ENCODE results near the gene FILIP1L. TPM values are rescaled to one million over a fixed set of nuclear protein-coding genes. Genes with fewer than 3 reads are reported as not detected.

Gene FILIP1L
- total RNA-seq, 3 donors from 2014 or later: 19.8 to 23.7 (median 23.3) TPM

DNA sequence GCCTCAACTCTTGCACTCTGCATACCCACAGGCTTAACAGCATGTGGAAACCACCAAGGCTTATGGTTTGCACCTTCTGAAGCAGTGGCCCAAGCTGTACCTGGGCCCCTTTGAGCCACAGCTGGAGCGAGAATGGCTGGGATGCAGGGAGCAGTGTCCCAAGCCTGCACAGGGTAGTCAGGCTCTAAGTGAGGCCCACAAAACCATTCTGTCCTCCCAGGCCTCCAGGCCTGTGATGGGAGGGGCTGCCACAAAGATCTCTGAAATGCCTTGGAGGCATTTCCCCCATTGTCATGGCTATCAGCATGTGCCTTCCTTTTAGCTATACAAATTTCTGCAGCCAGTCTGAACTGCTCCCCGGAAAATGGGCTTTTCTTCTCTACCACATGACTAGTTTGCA, 309.1 kb downstream of the FILIP1L start:
- intact Hi-C loops (cut with DNase I; ENCODE audit: low total_unique reads): no loop called here
- no peak for TF ChIP-seq POLR2A (IDR thresholded peaks at IDR 0.05)
- TF ChIP-seq POLR2AphosphoS5 (IDR thresholded peaks at IDR 0.05): no peak
- peak overlapping the region in 1 of 3 donors; percentile 3 for H3K4me3 ChIP-seq

DNA sequence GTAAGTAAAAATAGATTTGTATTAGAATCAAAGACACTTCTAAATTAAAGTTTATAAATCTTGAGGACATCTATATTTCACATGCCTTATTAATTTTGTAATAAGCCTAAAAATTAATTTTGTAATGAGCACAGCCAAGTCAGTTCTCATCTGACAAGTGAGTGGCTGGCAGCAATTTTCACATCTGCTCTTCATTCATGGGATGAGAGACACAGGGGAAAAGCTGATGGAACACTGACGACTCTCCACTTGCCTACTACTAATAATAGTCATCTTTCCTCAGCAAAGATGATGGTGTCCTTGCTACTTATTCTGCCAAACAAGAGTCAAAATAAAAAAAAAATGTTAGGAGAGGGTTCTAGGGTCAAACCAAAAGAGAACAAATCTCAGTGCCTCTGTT, 311.0 kb downstream of the FILIP1L start:
- Histone ChIP-seq H3K4me3 (no peak overlapping the region), H3K36me3 (no peaks in the 10 kb centered on the region), H3K27ac (no peak overlapping the region), H3K4me1 (no peaks in the 10 kb centered on the region), H3K27me3 (no peaks in the 10 kb centered on the region), H3K9me3 (peaks cover 13 to 17% of the 10 kb centered on the region in 2 donors)
- no peak for DNase-seq (ENCODE audit: low spot score in 2 of 2)
- intact Hi-C loops (cut with DNase I; ENCODE audit: low total_unique reads): no loop called here
- TF ChIP-seq, protein P1, sequence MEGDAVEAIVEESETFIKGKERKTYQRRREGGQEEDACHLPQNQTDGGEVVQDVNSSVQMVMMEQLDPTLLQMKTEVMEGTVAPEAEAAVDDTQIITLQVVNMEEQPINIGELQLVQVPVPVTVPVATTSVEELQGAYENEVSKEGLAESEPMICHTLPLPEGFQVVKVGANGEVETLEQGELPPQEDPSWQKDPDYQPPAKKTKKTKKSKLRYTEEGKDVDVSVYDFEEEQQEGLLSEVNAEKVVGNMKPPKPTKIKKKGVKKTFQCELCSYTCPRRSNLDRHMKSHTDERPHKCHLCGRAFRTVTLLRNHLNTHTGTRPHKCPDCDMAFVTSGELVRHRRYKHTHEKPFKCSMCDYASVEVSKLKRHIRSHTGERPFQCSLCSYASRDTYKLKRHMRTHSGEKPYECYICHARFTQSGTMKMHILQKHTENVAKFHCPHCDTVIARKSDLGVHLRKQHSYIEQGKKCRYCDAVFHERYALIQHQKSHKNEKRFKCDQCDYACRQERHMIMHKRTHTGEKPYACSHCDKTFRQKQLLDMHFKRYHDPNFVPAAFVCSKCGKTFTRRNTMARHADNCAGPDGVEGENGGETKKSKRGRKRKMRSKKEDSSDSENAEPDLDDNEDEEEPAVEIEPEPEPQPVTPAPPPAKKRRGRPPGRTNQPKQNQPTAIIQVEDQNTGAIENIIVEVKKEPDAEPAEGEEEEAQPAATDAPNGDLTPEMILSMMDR (IDR thresholded peaks at IDR 0.05): no peak
- no peak for TF ChIP-seq POLR2AphosphoS5 (IDR thresholded peaks at IDR 0.05)
- no peak for TF ChIP-seq POLR2A (IDR thresholded peaks at IDR 0.05)

More for the DNA sequence above, 309.1 kb downstream of the FILIP1L start:
- Histone ChIP-seq H3K27me3 (no peaks in the 10 kb centered on the region), H3K27ac (no peak overlapping the region), H3K36me3 (no peaks in the 10 kb centered on the region), H3K9me3 (peaks cover 13 to 17% of the 10 kb centered on the region in 2 donors), H3K4me1 (no peaks in the 10 kb centered on the region)
- no peak for DNase-seq (ENCODE audit: low spot score in 2 of 2)

DNA sequence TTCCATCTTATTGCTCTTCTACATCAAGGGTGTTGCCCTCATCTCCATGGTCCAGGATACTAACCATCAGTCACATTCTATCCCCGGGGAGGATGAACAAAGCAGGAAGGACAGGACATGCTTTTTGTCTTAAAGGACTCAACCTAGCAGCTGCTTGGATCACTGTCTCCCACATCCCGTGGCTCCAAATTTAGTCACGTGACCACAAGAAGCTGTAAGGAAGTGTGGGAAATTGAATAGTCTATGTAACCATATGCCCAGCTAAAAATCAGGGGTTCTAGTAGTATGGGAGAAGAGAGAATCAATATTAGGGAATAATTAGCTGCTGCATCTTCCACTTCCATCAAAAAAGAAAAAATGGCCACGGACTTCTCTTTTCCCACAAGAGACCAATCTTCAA, 314.9 kb downstream of the FILIP1L start:
- H3K27ac ChIP-seq: no peak overlapping the region
- H3K4me3 ChIP-seq: no peak overlapping the region
- DNase-seq (ENCODE audit: low spot score in 2 of 2): no peak
- H3K27me3 ChIP-seq: no peaks in the 10 kb centered on the region
- no peaks in the 10 kb centered on the region for H3K4me1 ChIP-seq
- TF ChIP-seq, protein P1 (IDR thresholded peaks at IDR 0.05): no peak
- no peak for TF ChIP-seq POLR2AphosphoS5 (IDR thresholded peaks at IDR 0.05)
- TF ChIP-seq POLR2A (IDR thresholded peaks at IDR 0.05): no peak
- peaks cover under 1% of the 10 kb centered on the region in 2 donors for H3K9me3 ChIP-seq
- intact Hi-C loops (cut with DNase I; ENCODE audit: low total_unique reads): no loop called here
- no peaks in the 10 kb centered on the region for H3K36me3 ChIP-seq

DNA sequence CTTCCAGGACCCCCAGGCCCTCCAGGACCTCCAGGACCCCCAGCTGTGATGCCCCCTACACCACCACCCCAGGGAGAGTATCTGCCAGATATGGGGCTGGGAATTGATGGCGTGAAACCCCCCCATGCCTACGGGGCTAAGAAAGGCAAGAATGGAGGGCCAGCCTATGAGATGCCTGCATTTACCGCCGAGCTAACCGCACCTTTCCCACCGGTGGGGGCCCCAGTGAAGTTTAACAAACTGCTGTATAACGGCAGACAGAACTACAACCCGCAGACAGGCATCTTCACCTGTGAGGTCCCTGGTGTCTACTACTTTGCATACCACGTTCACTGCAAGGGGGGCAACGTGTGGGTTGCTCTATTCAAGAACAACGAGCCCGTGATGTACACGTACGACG, 318.7 kb downstream of the FILIP1L start:
- Histone ChIP-seq H3K27ac (no peak overlapping the region), H3K36me3 (no peaks in the 10 kb centered on the region), H3K4me1 (no peaks in the 10 kb centered on the region), H3K4me3 (no peak overlapping the region), H3K9me3 (no peaks in the 10 kb centered on the region), H3K27me3 (no peaks in the 10 kb centered on the region)
- TF ChIP-seq POLR2AphosphoS5 (IDR thresholded peaks at IDR 0.05) (no peak), POLR2A (IDR thresholded peaks at IDR 0.05) (no peak)
- TF ChIP-seq, protein P1 (IDR thresholded peaks at IDR 0.05): no peak
- no peak for DNase-seq (ENCODE audit: low spot score in 2 of 2)
- intact Hi-C loops (cut with DNase I; ENCODE audit: low total_unique reads): no loop called here

DNA sequence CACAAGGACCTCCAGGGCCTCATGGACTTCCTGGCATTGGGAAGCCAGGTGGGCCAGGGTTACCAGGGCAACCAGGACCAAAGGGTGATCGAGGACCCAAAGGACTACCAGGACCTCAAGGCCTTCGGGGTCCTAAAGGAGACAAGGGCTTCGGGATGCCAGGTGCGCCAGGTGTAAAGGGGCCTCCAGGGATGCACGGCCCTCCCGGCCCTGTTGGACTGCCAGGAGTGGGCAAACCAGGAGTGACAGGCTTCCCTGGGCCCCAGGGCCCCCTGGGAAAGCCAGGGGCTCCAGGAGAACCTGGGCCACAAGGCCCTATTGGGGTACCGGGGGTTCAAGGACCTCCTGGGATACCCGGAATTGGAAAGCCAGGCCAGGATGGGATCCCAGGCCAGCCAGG, 319.8 kb downstream of the FILIP1L start:
- no peaks in the 10 kb centered on the region for H3K4me1 ChIP-seq
- DNase-seq (ENCODE audit: low spot score in 2 of 2): no peak
- no peak overlapping the region for H3K4me3 ChIP-seq
- no peak overlapping the region for H3K27ac ChIP-seq
- intact Hi-C loops (cut with DNase I; ENCODE audit: low total_unique reads): no loop called here
- TF ChIP-seq POLR2A (IDR thresholded peaks at IDR 0.05): no peak
- TF ChIP-seq, protein P1 (IDR thresholded peaks at IDR 0.05): no peak
- TF ChIP-seq POLR2AphosphoS5 (IDR thresholded peaks at IDR 0.05): no peak
- H3K9me3 ChIP-seq: no peaks in the 10 kb centered on the region
- no peaks in the 10 kb centered on the region for H3K27me3 ChIP-seq
- no peaks in the 10 kb centered on the region for H3K36me3 ChIP-seq

Measured in breast epithelium (tissue), 4 donors.